Esophagus squamous epithelium (tissue), 5 donors: ENCODE measurements around the gene SPECC1L. TPM values are rescaled to one million over a fixed set of nuclear protein-coding genes. Genes with fewer than 3 reads are reported as not detected.

Experiments used
- DNase-seq: peaks from one replicate; lab custom pipeline; 2025; lab: John Stamatoyannopoulos, UW
- H3K27ac ChIP-seq, 4 donors: fragments of 200-600 bp; sonication (generic); one replicate each; pipeline ENCODE4 v1.5.1; 2016 to 2019; ENCODE audit warnings: mild to moderate bottlenecking in 1 of 4
- H3K27me3 ChIP-seq, 4 donors: fragments of 200-600 bp; sonication (generic); 1 replicate in 3 of 4; 2 replicates in 1 of 4; pipeline versions ENCODE4 v1.5.1 to v1.6.0; 2017 to 2021; ENCODE audit warnings: antibody characterized with exemption in 1 of 4
- H3K36me3 ChIP-seq, 3 donors: fragments of 200-600 bp; sonication (generic); one replicate each; pipeline ENCODE4 v1.5.1; 2016 to 2019
- H3K4me1 ChIP-seq, 3 donors: fragments of 200-600 bp; sonication (generic); one replicate each; pipeline ENCODE4 v1.5.1; 2017 to 2019
- H3K4me3 ChIP-seq, 4 donors: fragments of 200-600 bp; sonication (generic); 1 replicate in 3 of 4; 2 replicates in 1 of 4; pipeline ENCODE4 v1.5.1; 2016 to 2019; ENCODE audit warnings: mild to moderate bottlenecking in 2 of 4, moderate library complexity in 1 of 4
- H3K9me3 ChIP-seq, 3 donors: fragments of 200-600 bp; sonication (generic); one replicate each; pipeline ENCODE4 v1.5.1; 2016 to 2019
- CTCF ChIP-seq, 6 experiments: fragments of 450-650 bp in 4 of 6; fragments of 200-600 bp in 2 of 6; sonication (generic) in 2 of 6; IDR thresholded peaks; one replicate each; pipeline ENCODE4 v1.5.1; 2016 to 2019; ENCODE audit warnings: antibody characterized with exemption in 6 of 6, mild to moderate bottlenecking in 4 of 6, moderate library complexity in 4 of 6
- POLR2A ChIP-seq, 4 donors: fragments of 450-650 bp; IDR thresholded peaks; one replicate each; pipeline ENCODE4 v1.6.1; 2017; ENCODE audit warnings: antibody characterized with exemption in 4 of 4, mild to moderate bottlenecking in 4 of 4, moderate library complexity in 3 of 4
- WGBS, 2 donors: methylation state at CpG; one replicate each; pipeline ENCODE4 v1.1.5; 2018; 5-methylcytosine and 5-hydroxymethylcytosine counted together
- intact Hi-C: fragments of 100-400 bp; cut with DNase I; formaldehyde crosslinking; loops from one replicate; pipeline ENCODE4 v1.15.0; 2022
- total RNA-seq, 4 donors: library from RNA; depleted of rRNA; stranded (reverse); fragments of >200 nt; gene quantifications; one replicate each; pipeline ENCODE4 v1.1.0, GENCODE V29; 2016
- donor health status: DM: yes; HTN: yes; CAD: no.

The SPECC1L gene
- 10 to 100 TPM; 21.4 to 31.9 (median 27.7) TPM for total RNA-seq

GRCh38 chr22:24270556-24271385 is at the start of gene SPECC1L:
SPECC1L (plus strand) TSS chr22:24270831; CDS start chr22:24302232, 31,401 bp downstream.
- Histone ChIP-seq H3K4me1 (peaks cover 20 to 54% (median 25%) of the 10 kb centered on the region in 3 donors), H3K27me3 (no peaks in the 10 kb centered on the region), H3K4me3 (peak within 1 kb of the TSS; percentile 77 to 88 (median 82)), H3K9me3 (no peaks in the 10 kb centered on the region), H3K27ac (peak within 1 kb of the TSS; percentile 94 to 98 (median 95)), H3K36me3 (no peaks in the 10 kb centered on the region)
- peak in 3 of 4 donors; percentile 82 to 97 (median 89) for TF ChIP-seq POLR2A (IDR thresholded peaks at IDR 0.05)
- peak in 4 of 6 experiments; percentile 31 to 36 (median 32) for TF ChIP-seq CTCF (IDR thresholded peaks at IDR 0.05)
- WGBS, 2 donors: 0% methylated on average over 19 of the region's 89 CpGs; no CpG with 5 or more reads in 1 of the 2 donors
- intact Hi-C loops: no loop called here
- peak; percentile 59 for DNase-seq

GRCh38 chr22:24224468-24224867 is 46.2 kb upstream of the SPECC1L start:
- DNase-seq: no peak
- no peak overlapping the region for H3K4me3 ChIP-seq
- no peak overlapping the region for H3K27ac ChIP-seq
- no peaks in the 10 kb centered on the region for H3K4me1 ChIP-seq
- TF ChIP-seq POLR2A (IDR thresholded peaks at IDR 0.05): no peak
- no peak for TF ChIP-seq CTCF (IDR thresholded peaks at IDR 0.05)
- H3K9me3 ChIP-seq: peaks cover 0 to 17% (median 9%) of the 10 kb centered on the region in 3 donors
- WGBS, 2 donors: 91 to 100% methylated on average over 1 of the region's 1 CpG
- H3K27me3 ChIP-seq: no peaks in the 10 kb centered on the region
- peaks cover 0 to 33% (median 3%) of the 10 kb centered on the region in 3 donors for H3K36me3 ChIP-seq
- intact Hi-C loops: no loop called here

GRCh38 chr22:24225044-24225601 is 45.5 kb upstream of the SPECC1L start:
- H3K4me1 ChIP-seq: no peaks in the 10 kb centered on the region
- no peak overlapping the region for H3K27ac ChIP-seq
- DNase-seq: no peak
- H3K9me3 ChIP-seq: peaks cover 0 to 17% (median 9%) of the 10 kb centered on the region in 3 donors
- intact Hi-C loops: no loop called here
- H3K27me3 ChIP-seq: no peaks in the 10 kb centered on the region
- H3K36me3 ChIP-seq: peaks cover 0 to 33% (median 3%) of the 10 kb centered on the region in 3 donors
- TF ChIP-seq CTCF (IDR thresholded peaks at IDR 0.05) (no peak), POLR2A (IDR thresholded peaks at IDR 0.05) (no peak)
- WGBS, 2 donors: 86% methylated on average over 4 of the region's 14 CpGs; no CpG with 5 or more reads in 1 of the 2 donors
- no peak overlapping the region for H3K4me3 ChIP-seq

- TF ChIP-seq CTCF (IDR thresholded peaks at IDR 0.05) (no peak), POLR2A (IDR thresholded peaks at IDR 0.05) (no peak)
- Histone ChIP-seq H3K4me3 (no peak overlapping the region), H3K27me3 (no peaks in the 10 kb centered on the region), H3K9me3 (peaks cover 0 to 17% (median 9%) of the 10 kb centered on the region in 3 donors), H3K36me3 (peaks cover 0 to 33% (median 3%) of the 10 kb centered on the region in 3 donors), H3K4me1 (no peaks in the 10 kb centered on the region), H3K27ac (no peak overlapping the region)
- 100% methylated on average over 1 to 7 of the region's 14 CpGs for WGBS, 2 donors
- intact Hi-C loops: no loop called here
- no peak for DNase-seq
These were observed 44.7 kb upstream of the SPECC1L start for GRCh38 chr22:24225951-24226350.
